Astrocyte (in vitro differentiated cells and primary cell): ENCODE results near the gene COL11A2. TPM values are rescaled to one million over a fixed set of nuclear protein-coding genes. Genes with fewer than 3 reads are reported as not detected.
A peak's percentile ranks its signal among the peaks of the same experiment; 100 is the strongest.

Experiments
- DNase-seq: peaks from one replicate; pipeline ENCODE4 v3.0.0-alpha.2; 2010; ENCODE audit warnings: low read depth
- FAIRE-seq: peaks from 2 replicates; lab custom pipeline; 2011; peaks lifted over from hg19 to GRCh38; lab: Jason Lieb, UNC
- H2AFZ ChIP-seq: 2 replicates; pipeline ENCODE4 v1.6.0; 2012; ENCODE audit warnings: low read depth, low read length, inconsistent platforms
- H3K27ac ChIP-seq: 2 replicates; pipeline ENCODE4 v1.5.1; 2011; ENCODE audit warnings: low read depth, low read length, inconsistent platforms
- H3K27me3 ChIP-seq: 2 replicates; pipeline ENCODE4 v1.6.0; 2011; ENCODE audit warnings: low read length, inconsistent platforms; ENCODE audit not compliant: insufficient read depth
- H3K36me3 ChIP-seq: 2 replicates; pipeline ENCODE4 v1.5.1; 2011; ENCODE audit warnings: low read length, inconsistent platforms; ENCODE audit not compliant: insufficient read depth
- H3K4me1 ChIP-seq: 2 replicates; pipeline ENCODE4 v1.5.1; 2011; ENCODE audit warnings: low read length, inconsistent platforms; ENCODE audit not compliant: insufficient read depth
- H3K4me2 ChIP-seq: 2 replicates; pipeline ENCODE4 v1.6.0; 2012; ENCODE audit warnings: low read length, inconsistent platforms
- H3K4me3 ChIP-seq: 2 replicates; pipeline ENCODE4 v1.5.1; 2011; ENCODE audit warnings: low read depth, mild to moderate bottlenecking, low read length, inconsistent platforms; ENCODE audit not compliant: insufficient read depth
- H3K79me2 ChIP-seq: 2 replicates; pipeline ENCODE4 v1.6.0; 2012; ENCODE audit warnings: mild to moderate bottlenecking, low read length, inconsistent platforms; ENCODE audit not compliant: insufficient read depth
- H3K9ac ChIP-seq: 2 replicates; pipeline ENCODE4 v1.6.0; 2012; ENCODE audit warnings: mild to moderate bottlenecking, low read length, inconsistent platforms
- H3K9me3 ChIP-seq: 2 replicates; pipeline ENCODE4 v1.5.1; 2012; ENCODE audit warnings: low read depth, mild to moderate bottlenecking, low read length, inconsistent platforms; ENCODE audit not compliant: insufficient read depth
- H4K20me1 ChIP-seq: 2 replicates; pipeline ENCODE4 v1.6.0; 2012; ENCODE audit warnings: low read length, inconsistent platforms; ENCODE audit not compliant: insufficient read depth
- H3K27ac Mint-ChIP-seq: one replicate; pipeline ENCODE4 v1.8.0; 2021; ENCODE audit warnings: mild to moderate bottlenecking, mixed read lengths; ENCODE audit not compliant: unreplicated experiment
- H3K27me3 Mint-ChIP-seq: one replicate; pipeline ENCODE4 v1.8.0; 2021; ENCODE audit warnings: low read depth, mixed read lengths; ENCODE audit not compliant: unreplicated experiment
- H3K36me3 Mint-ChIP-seq: one replicate; pipeline ENCODE4 v1.8.0; 2021; ENCODE audit warnings: low read depth, mixed read lengths; ENCODE audit not compliant: unreplicated experiment
- H3K4me1 Mint-ChIP-seq: one replicate; pipeline ENCODE4 v1.8.0; 2021; ENCODE audit warnings: low read depth, mixed read lengths; ENCODE audit not compliant: unreplicated experiment
- H3K4me3 Mint-ChIP-seq: one replicate; pipeline ENCODE4 v1.8.0; 2021; ENCODE audit warnings: mild to moderate bottlenecking, moderate library complexity, mixed read lengths; ENCODE audit not compliant: unreplicated experiment
- H3K9me3 Mint-ChIP-seq: one replicate; pipeline ENCODE4 v1.8.0; 2021; ENCODE audit warnings: mild to moderate bottlenecking, mixed read lengths; ENCODE audit not compliant: unreplicated experiment
- CTCF ChIP-seq: IDR thresholded peaks from 2 replicates; pipeline ENCODE4 v1.5.1; 2011; ENCODE audit warnings: low read depth, mild to moderate bottlenecking, inconsistent platforms, low read length, moderate library complexity; ENCODE audit not compliant: insufficient read depth
- EZH2 ChIP-seq: IDR thresholded peaks from 2 replicates; pipeline ENCODE4 v1.6.1; 2012; ENCODE audit warnings: mild to moderate bottlenecking, low read length, inconsistent platforms; ENCODE audit not compliant: insufficient read depth
- total RNA-seq: library from RNA; stranded (reverse); gene quantifications from 2 replicates; pipeline ENCODE4 v1.2.1, GENCODE V29; 2021

The COL11A2 gene
- total RNA-seq, 1 donor from 2014 or later: 1.3 TPM

DNA sequence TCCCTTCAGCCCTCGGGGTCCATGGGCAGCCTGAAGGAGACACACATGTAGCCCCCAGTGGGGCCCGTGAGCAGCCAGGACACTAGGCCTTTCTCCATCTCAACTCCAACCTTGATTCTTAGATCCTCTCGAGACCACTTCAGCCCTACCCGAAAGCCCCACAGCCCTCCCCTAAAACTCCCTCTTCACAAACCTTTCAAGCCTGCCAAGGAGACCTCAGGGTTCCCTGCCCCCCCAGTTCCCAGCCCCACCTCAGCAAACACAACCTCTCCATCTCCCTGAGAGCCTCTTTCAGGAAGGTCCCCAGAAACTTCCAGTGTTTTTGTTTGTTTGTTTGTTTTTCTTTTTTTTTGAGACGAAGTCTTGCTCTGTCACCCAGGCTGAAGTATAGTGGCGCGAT, 11.1 kb downstream of the COL11A2 start:
- H2AFZ ChIP-seq: no peak overlapping the region
- H3K36me3 ChIP-seq: no peaks in the 10 kb centered on the region
- H3K27ac Mint-ChIP-seq: peak overlapping the region; percentile 3
- H3K79me2 ChIP-seq: no peaks in the 10 kb centered on the region
- peaks cover 2% of the 10 kb centered on the region for H3K9me3 Mint-ChIP-seq
- DNase-seq (no peak), FAIRE-seq (no peak)
- no peaks in the 10 kb centered on the region for H3K4me1 ChIP-seq
- no peak for TF ChIP-seq CTCF
- no peak for TF ChIP-seq EZH2
- H4K20me1 ChIP-seq: no peaks in the 10 kb centered on the region
- H3K4me1 Mint-ChIP-seq: no peaks in the 10 kb centered on the region
- no peak overlapping the region for H3K27ac ChIP-seq
- H3K4me2 ChIP-seq: no peak overlapping the region
- H3K36me3 Mint-ChIP-seq: peaks cover 11% of the 10 kb centered on the region
- no peak overlapping the region for H3K4me3 Mint-ChIP-seq
- no peaks in the 10 kb centered on the region for H3K9me3 ChIP-seq
- no peak overlapping the region for H3K9ac ChIP-seq
- no peaks in the 10 kb centered on the region for H3K27me3 ChIP-seq
- peaks cover 21% of the 10 kb centered on the region for H3K27me3 Mint-ChIP-seq
- no peak overlapping the region for H3K4me3 ChIP-seq

- no peak overlapping the region for H3K4me2 ChIP-seq
- H3K4me1 Mint-ChIP-seq: no peaks in the 10 kb centered on the region
These were observed 13.4 kb downstream of the COL11A2 start for GRCh38 chr6:33178755-33179475.

More at GRCh38 chr6:33178755-33179475, 13.4 kb downstream of the COL11A2 start:
- DNase-seq (no peak), FAIRE-seq (no peak)
- H3K9me3 Mint-ChIP-seq: peaks cover 2% of the 10 kb centered on the region
- H3K4me3 Mint-ChIP-seq: no peak overlapping the region
- H3K36me3 Mint-ChIP-seq: peaks cover 9% of the 10 kb centered on the region
- H3K4me1 ChIP-seq: no peaks in the 10 kb centered on the region
- H3K27ac ChIP-seq: no peak overlapping the region
- no peak overlapping the region for H3K27ac Mint-ChIP-seq
- H3K9me3 ChIP-seq: no peaks in the 10 kb centered on the region
- H3K27me3 ChIP-seq: no peaks in the 10 kb centered on the region
- H3K9ac ChIP-seq: no peak overlapping the region
- no peaks in the 10 kb centered on the region for H3K36me3 ChIP-seq
- no peak overlapping the region for H2AFZ ChIP-seq
- TF ChIP-seq EZH2 (no peak), CTCF (no peak)
- no peaks in the 10 kb centered on the region for H3K79me2 ChIP-seq
- peaks cover 32% of the 10 kb centered on the region for H3K27me3 Mint-ChIP-seq
- no peaks in the 10 kb centered on the region for H4K20me1 ChIP-seq
- H3K4me3 ChIP-seq: no peak overlapping the region
